HG03460 (cell line): ENCODE results near the gene NEURL1B.

ENCODE experiments used
- ATAC-seq: cut with Tn5 transposase; IDR thresholded peaks from one replicate; pipeline ENCODE4 v1.9.1; 2021; ENCODE audit not compliant: unreplicated experiment

Gene NEURL1B

GRCh38 chr5:172632346-172633092, 8.5 kb upstream of the NEURL1B start:
- no peak for ATAC-seq

- ATAC-seq, result no peak
Measured at GRCh38 chr5:172633403-172633970, 7.6 kb upstream of the NEURL1B start.

DNA sequence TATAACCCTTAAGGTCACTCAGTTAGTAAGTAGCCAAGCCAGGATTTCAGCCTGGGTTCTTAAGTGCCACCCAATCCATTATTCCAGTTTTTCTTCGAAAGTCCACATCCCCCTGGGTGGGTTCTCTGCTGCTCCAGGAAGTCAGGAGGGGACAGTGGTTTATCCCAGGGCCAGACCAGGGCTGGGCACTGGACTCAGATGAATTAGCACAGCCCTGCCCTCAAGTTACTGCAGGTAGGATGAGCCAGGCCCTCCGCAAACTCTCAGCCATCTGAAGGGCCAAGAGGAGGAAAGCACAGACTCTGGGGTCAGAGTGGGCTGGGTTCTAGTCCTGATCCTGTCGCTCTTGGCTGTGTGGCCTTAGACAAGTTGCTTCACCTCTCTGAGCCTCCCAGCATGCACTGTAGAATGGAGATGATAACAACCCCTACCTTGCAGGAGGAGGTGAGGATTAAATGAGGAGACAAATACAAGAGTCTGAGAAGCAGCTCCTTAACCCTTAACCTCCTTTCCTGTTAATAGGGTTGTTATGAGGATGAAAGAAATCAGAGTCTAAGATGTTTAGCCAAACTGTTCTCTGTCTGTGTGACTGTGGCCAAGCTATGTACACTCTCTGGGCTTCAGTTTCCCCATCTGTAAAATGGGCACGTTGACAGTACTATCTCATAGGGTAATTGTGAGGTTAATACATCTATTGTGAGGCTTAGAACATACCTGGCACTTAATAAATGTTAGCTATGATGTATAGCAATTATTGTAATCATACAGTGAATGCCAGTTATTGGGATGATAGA, 6.8 kb upstream of the NEURL1B start:
- no peak for ATAC-seq

DNA sequence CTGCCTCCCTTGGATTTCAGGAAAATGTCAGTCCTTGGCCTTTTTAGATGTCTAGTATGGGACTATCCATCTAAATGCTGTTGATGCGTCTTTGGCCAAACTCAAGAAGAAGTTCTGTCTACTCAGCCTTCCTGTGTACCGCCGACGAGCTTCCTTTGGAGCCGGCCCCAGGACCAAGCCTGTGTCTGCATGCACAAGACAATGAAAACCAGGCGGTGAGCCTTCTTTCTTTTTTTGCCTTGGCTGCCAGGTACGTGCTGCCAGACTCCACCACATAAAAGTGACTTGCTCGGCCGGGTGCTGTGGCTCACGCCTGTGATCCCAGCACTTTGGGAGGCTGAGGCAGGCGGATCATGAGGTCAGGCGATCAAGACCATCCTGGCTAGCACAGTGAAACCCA, 6.0 kb upstream of the NEURL1B start:
- no peak for ATAC-seq

GRCh38 chr5:172636279-172637050, 4.6 kb upstream of the NEURL1B start:
- no peak for ATAC-seq

DNA sequence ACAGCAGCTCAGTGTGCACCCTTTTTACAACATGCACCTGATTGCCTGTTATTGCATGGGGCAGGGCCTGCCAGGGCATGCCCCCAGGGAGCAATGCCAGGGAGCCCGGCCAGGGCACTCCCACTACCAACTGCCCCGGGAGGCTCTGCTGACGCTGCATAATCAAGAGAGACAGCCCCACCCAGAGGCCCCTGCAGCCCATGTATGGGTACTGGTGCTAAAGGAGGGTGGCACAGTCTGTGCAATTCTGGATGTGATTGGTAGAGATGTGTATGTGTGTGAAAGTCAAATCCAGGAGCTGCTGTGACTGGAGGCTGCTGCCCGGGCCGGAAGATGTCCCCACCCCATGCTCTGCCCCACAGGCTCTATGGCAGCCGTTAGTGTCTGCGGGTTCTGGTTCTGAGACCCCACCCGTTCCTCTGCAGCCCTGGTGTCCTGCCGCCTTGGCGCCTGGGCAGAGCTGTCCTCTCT, 3.9 kb upstream of the NEURL1B start:
- ATAC-seq, result no peak

GRCh38 chr5:172637740-172638139, 3.3 kb upstream of the NEURL1B start:
- no peak for ATAC-seq

GRCh38 chr5:172638209-172638768, 2.8 kb upstream of the NEURL1B start:
- ATAC-seq, result no peak

GRCh38 chr5:172640139-172640538, 924 bp upstream of the NEURL1B start:
- ATAC-seq, result no peak

GRCh38 chr5:172641359-172642050, 442 bp downstream of the NEURL1B start:
- no peak for ATAC-seq

GRCh38 chr5:172642051-172642409, 967 bp downstream of the NEURL1B start:
- no peak for ATAC-seq

- no peak for ATAC-seq
Measured at GRCh38 chr5:172642486-172642885, 1.4 kb downstream of the NEURL1B start.

GRCh38 chr5:172642926-172643871, 2.1 kb downstream of the NEURL1B start:
- ATAC-seq, result no peak

GRCh38 chr5:172644266-172644665, 3.2 kb downstream of the NEURL1B start:
- no peak for ATAC-seq

DNA sequence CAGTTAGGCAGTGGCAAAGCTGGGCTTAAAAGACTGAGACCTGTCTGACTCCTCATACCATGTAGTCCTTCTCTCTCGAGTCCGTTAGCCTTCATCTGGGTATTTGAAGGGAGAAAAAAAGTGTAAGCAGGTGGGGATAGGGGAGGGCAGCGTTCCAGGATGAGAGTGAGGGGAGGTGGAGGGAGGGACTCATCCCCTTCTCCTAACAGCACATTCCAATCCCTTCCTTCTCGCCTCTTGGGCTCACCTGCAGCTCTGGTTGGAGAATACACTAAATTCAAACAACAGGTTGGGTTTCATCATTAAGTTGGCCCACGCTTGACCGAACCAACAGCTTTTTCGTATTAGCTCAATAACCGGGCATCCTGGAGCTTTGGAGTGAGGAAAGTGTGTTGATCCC, 3.6 kb downstream of the NEURL1B start:
- ATAC-seq, result no peak

- no peak for ATAC-seq
Measured at GRCh38 chr5:172645271-172646055, 4.4 kb downstream of the NEURL1B start.

GRCh38 chr5:172646716-172647285, 5.7 kb downstream of the NEURL1B start:
- ATAC-seq, result no peak

DNA sequence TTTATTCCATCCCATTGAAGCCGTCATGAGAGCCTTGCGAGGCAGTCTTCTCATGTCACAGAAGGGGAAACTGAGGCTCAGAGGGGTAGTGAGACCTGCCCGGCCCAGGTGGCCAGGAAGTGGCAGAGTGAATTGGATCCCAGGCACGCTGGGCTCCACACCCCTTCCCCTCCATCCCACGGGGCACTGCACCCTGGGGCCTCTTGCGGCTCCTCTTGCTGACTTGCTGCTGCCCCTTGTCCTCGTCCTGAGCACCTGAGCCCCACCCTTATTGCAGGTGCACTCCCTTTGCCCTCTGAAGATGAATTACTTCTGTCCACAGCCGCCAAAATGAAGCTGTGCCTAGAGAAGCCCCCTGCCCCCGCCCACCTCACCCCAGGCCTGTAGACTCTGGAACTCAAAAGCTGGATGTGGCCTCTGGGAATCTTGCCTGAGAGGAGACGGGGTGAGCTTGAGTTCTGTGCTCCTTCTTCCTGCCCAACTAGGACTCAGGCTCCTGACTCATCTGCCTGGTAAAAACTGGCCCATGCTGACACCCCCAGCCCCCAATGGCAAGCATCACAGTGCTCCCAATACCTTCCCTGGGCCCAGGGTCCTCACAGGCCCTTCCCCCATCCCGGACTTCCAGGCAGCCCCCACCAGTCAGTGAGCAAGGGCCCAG, 6.4 kb downstream of the NEURL1B start:
- no peak for ATAC-seq
